T-helper 17 cell (primary cell): ENCODE results near the gene EGR1. TPM values are rescaled to one million over a fixed set of nuclear protein-coding genes. Genes with fewer than 3 reads are reported as not detected.
A peak's percentile ranks its signal among the peaks of the same experiment; 100 is the strongest.

Source experiments
- ATAC-seq: fragments of 150-1000 bp; cut with Tn5 transposase; 2 replicates; pipeline ENCODE4 v1.10.0; 2021; ENCODE audit warnings: mild to moderate bottlenecking, moderate library complexity
- DNase-seq, 3 donors: peaks; one replicate each; pipeline versions ENCODE4 v3.0.0 to v3.0.0-alpha.2; 2020 to 2021
- H3K9me3 ChIP-seq: one replicate; pipeline ENCODE4 v1.7.0; 2013; ENCODE audit warnings: low read length, mild to moderate bottlenecking; ENCODE audit not compliant: control insufficient read depth, poor library complexity, severe bottlenecking
- H3K27ac Mint-ChIP-seq: one replicate; pipeline ENCODE4 v1.8.0; 2022; ENCODE audit warnings: mild to moderate bottlenecking, moderate library complexity, mixed read lengths
- H3K27me3 Mint-ChIP-seq: one replicate; pipeline ENCODE4 v1.8.0; 2022; ENCODE audit warnings: mixed read lengths
- H3K36me3 Mint-ChIP-seq: one replicate; pipeline ENCODE4 v1.8.0; 2022; ENCODE audit warnings: low read depth, mixed read lengths
- H3K4me1 Mint-ChIP-seq: one replicate; pipeline ENCODE4 v1.8.0; 2022; ENCODE audit warnings: mild to moderate bottlenecking, mixed read lengths
- H3K4me3 Mint-ChIP-seq: one replicate; pipeline ENCODE4 v1.8.0; 2022; ENCODE audit warnings: mild to moderate bottlenecking, moderate library complexity, mixed read lengths
- total RNA-seq, 4 donors: library from RNA in 2 of 4; stranded (reverse) in 2 of 4; gene quantifications; one replicate each; pipeline ENCODE4 v1.2.3 and lab custom pipeline; 2022 to 2026

The EGR1 gene
- total RNA-seq, 2 donors from 2014 or later: 24.2 to 30.6 TPM

- H3K27ac Mint-ChIP-seq: peak overlapping the region; percentile 19
- H3K9me3 ChIP-seq: no peaks in the 10 kb centered on the region
- peaks cover 2% of the 10 kb centered on the region for H3K36me3 Mint-ChIP-seq
- H3K27me3 Mint-ChIP-seq: no peaks in the 10 kb centered on the region
- no peak for ATAC-seq
- H3K4me3 Mint-ChIP-seq: no peak overlapping the region
- no peak for DNase-seq
- peaks cover 12% of the 10 kb centered on the region for H3K4me1 Mint-ChIP-seq
These were observed 50.4 kb downstream of the EGR1 start for GRCh38 chr5:138515556-138516245.

GRCh38 chr5:138517437-138517836, 52.2 kb downstream of the EGR1 start:
- Mint-ChIP-seq H3K27me3 (no peaks in the 10 kb centered on the region), H3K4me3 (no peak overlapping the region), H3K27ac (no peak overlapping the region), H3K36me3 (peaks cover 2% of the 10 kb centered on the region), H3K4me1 (peaks cover 15% of the 10 kb centered on the region)
- ATAC-seq (no peak), DNase-seq (no peak)
- H3K9me3 ChIP-seq: no peaks in the 10 kb centered on the region

Other genes starting within 250 kb of the EGR1 start
- not detected for gene GFRA3, start 190.9 kb upstream of the EGR1 start, total RNA-seq
- not detected for gene CDC25C, start 133.7 kb upstream of the EGR1 start, total RNA-seq
- gene FAM53C, start 127.2 kb upstream of the EGR1 start, total RNA-seq: 10 to 100 TPM; 50.1 to 59.8 TPM
- 10 to 100 TPM; 74.0 to 74.5 TPM for gene KDM3B, start 112.8 kb upstream of the EGR1 start, total RNA-seq
- gene REEP2, start 26.4 kb upstream of the EGR1 start, total RNA-seq: under 1 TPM in 1 of 2 donors, not detected in 1; 0.40 TPM
- 100 to 1,000 TPM; 150 to 165 TPM for gene ETF1, start 77.8 kb downstream of the EGR1 start, total RNA-seq
- gene HSPA9, start 109.9 kb downstream of the EGR1 start, total RNA-seq: 100 to 1,000 TPM; 291 to 305 TPM